HL-60 (cell line): ENCODE results near the gene SLC4A3.

ENCODE experiments used
- DNase-seq, 2 experiments: peaks; one replicate each; pipeline ENCODE4 v3.0.0-alpha.2; 2010 to 2020; ENCODE audit warnings: low read depth in 1 of 2, low spot score in 1 of 2
- H3K27ac ChIP-seq: fragments of 250-450 bp; sonication (Bioruptor Pico); replicated peaks from 2 replicates; pipeline ENCODE4 v1.5.1; 2020; ENCODE audit warnings: mild to moderate bottlenecking, moderate library complexity
- H3K27me3 ChIP-seq: fragments of 250-450 bp; sonication (Bioruptor Pico); 2 replicates; pipeline ENCODE4 v1.5.1; 2021; ENCODE audit warnings: mild to moderate bottlenecking, moderate library complexity; ENCODE audit not compliant: insufficient read depth, poor library complexity, severe bottlenecking
- H3K4me3 ChIP-seq: replicated peaks from 2 replicates; pipeline ENCODE4 v1.5.1; 2011; ENCODE audit warnings: mild to moderate bottlenecking, control low read depth, low read length; ENCODE audit not compliant: insufficient read depth
- CTCF ChIP-seq: IDR thresholded peaks from one replicate; pipeline ENCODE4 v1.5.1; 2011; ENCODE audit warnings: low read length, control low read depth, inconsistent platforms; ENCODE audit not compliant: insufficient read depth
- GABPA ChIP-seq: IDR thresholded peaks from 2 replicates; pipeline ENCODE4 v1.6.1; 2012; ENCODE audit warnings: low read depth
- POLR2AphosphoS5 ChIP-seq: IDR thresholded peaks from 2 replicates; pipeline ENCODE4 v1.6.1; 2012; ENCODE audit warnings: low read depth
- REST ChIP-seq: IDR thresholded peaks from 2 replicates; pipeline ENCODE4 v1.6.1; 2012; ENCODE audit warnings: low read depth; ENCODE audit not compliant: insufficient replicate concordance
- SPI1 ChIP-seq: IDR thresholded peaks from 2 replicates; pipeline ENCODE4 v1.6.1; 2012; ENCODE audit warnings: low read depth, mild to moderate bottlenecking, borderline replicate concordance

The SLC4A3 gene

GRCh38 chr2:219626540-219626939 is 890 bp upstream of the SLC4A3 start:
- Histone ChIP-seq H3K27me3 (peaks cover 10% of the 10 kb centered on the region), H3K4me3 (no peak overlapping the region), H3K27ac (no peak overlapping the region)
- DNase-seq: no peak
- TF ChIP-seq POLR2AphosphoS5: no peak
- no peak for TF ChIP-seq GABPA

- TF ChIP-seq SPI1 (no peak), CTCF (no peak), POLR2AphosphoS5 (no peak), REST (no peak), GABPA (no peak)
- Histone ChIP-seq H3K27ac (no peak overlapping the region), H3K27me3 (peaks cover 10% of the 10 kb centered on the region), H3K4me3 (no peak overlapping the region)
- DNase-seq: no peak
These were observed 980 bp downstream of the SLC4A3 start for GRCh38 chr2:219628235-219628985.

GRCh38 chr2:219628986-219629901 is 1.8 kb downstream of the SLC4A3 start:
- H3K4me3 ChIP-seq: no peak overlapping the region
- TF ChIP-seq GABPA: no peak
- peak; percentile 62; the same call in 1 of the 2 replicates for TF ChIP-seq SPI1
- DNase-seq: peak in 1 of 2 experiments; percentile 61
- H3K27ac ChIP-seq: no peak overlapping the region
- peaks cover 10% of the 10 kb centered on the region for H3K27me3 ChIP-seq

GRCh38 chr2:219629976-219630695 is 2.7 kb downstream of the SLC4A3 start:
- no peak overlapping the region for H3K4me3 ChIP-seq
- no peak for DNase-seq
- peaks cover 10% of the 10 kb centered on the region for H3K27me3 ChIP-seq
- TF ChIP-seq REST (no peak), POLR2AphosphoS5 (no peak), GABPA (no peak), SPI1 (no peak), CTCF (no peak)
- H3K27ac ChIP-seq: no peak overlapping the region
